NCI-H526 (cell line): ENCODE measurements around the gene KLHL1.
"Not testable (repeated sequence)": the region's sequence is repeated elsewhere in the genome, so short reads cannot be mapped to it uniquely, and the experiment has no call there.

Experiments used
- DNase-seq, 2 experiments: peaks; one replicate each; lab custom pipeline; 2025; lab: John Stamatoyannopoulos, UW

Gene KLHL1, protein sequence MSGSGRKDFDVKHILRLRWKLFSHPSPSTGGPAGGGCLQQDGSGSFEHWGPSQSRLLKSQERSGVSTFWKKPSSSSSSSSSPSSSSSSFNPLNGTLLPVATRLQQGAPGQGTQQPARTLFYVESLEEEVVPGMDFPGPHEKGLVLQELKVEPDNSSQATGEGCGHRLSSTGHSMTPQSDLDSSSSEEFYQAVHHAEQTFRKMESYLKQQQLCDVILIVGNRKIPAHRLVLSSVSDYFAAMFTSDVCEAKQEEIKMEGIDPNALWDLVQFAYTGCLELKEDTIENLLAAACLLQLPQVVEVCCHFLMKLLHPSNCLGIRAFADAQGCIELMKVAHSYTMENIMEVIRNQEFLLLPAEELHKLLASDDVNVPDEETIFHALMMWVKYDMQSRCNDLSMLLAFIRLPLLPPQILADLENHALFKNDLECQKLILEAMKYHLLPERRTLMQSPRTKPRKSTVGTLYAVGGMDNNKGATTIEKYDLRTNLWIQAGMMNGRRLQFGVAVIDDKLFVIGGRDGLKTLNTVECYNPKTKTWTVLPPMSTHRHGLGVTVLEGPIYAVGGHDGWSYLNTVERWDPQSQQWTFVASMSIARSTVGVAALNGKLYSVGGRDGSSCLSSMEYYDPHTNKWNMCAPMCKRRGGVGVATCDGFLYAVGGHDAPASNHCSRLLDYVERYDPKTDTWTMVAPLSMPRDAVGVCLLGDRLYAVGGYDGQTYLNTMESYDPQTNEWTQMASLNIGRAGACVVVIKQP

DNA sequence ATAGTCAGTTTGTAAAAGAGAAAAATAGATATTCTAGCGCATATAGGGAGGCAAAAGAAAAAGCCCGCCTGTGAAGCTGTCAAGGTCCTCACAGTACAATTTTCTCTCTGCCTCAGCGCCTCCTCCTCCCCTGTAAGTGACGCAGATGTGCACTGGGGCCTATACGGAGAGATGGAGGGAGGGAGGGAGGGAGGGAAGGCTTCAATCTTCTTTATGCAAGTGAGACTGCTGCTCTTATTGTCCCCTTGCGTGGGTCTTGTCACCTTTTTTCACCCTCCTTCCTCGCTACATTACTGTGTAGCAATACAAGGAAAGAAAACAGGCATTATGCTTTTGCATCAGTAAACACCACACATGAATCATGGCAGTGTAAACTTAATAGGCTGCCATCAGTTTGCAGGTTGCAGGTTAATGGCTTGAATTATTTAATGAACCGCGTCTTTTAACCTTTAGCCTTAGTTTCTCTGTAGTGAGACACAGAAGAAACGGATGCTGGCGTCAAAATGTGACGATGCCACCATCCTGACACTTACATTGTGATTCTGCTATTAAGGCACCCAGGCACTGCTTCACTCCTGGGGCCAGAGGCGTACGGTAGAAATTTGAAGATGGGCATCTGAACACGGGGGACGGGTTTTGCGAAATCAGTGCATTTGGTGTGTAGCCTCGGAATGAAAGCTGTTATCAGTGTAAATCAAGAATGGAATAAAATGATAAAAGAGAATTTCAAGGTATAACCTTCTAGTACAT is at the start of gene KLHL1:
Gene KLHL1 (minus strand): TSS at position 97 of the 750 bp plus-strand sequence. CDS start 753 bp downstream, outside the sequence.
- DNase-seq = peak in 1 of 2 experiments; percentile 18

DNA sequence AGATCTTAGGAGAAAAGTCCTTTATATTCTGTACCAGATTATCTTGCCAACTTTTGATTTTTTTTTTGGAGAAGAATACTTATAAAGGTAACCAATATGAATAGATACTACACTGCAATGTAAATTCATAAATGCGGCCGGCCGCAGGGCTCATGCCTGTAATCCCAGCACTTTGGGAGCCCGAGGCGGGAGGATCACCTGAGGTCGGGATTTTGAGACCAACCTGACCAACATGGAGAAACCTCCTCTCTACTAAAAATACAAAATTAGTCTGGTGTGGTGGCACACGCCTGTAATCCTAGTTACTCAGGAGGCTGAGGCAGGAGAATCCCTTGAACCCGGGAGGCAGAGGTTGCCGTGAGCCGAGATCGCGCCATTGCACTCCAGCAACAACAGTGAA is 34.4 kb upstream of the KLHL1 start:
- not testable (repeated sequence) for DNase-seq

DNA sequence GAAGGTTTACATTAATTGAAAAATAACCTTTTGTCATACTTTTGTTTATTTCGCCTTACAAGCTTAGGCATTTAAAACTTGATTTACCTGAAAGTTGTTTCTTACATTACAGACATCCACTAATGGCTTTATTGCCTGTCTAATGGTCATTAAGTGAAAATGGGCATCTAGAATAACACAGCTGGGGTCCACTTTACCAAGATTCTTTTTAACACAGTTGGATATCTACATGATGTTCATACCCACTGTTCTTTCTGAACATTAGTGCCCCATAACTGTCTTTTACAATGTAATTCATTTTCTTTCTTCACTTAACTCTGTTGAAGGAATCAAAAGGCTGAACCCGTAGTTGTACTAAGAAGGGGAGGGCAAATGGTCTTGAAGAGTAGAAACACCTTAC is 19.8 kb upstream of the KLHL1 start:
- DNase-seq = no peak

DNA sequence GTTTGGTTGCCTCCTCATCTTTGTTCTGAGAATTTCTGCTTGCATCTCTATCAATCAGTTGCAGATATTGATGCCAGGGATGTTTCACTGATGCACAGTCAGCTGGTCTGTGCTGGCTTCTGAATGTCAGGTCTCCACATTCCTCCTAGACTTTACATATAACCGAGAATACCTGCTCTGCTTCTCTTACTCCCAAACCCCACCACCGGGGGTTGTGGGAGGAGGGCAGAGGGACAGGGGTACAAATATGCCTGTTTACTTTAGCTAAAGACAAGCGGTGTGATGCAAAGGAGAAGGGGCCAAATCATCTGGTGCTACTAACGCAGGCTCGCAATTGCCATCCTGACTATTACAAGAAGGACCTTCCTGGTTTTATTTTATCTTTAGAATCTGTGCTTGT is 17.4 kb upstream of the KLHL1 start:
- no peak for DNase-seq

DNA sequence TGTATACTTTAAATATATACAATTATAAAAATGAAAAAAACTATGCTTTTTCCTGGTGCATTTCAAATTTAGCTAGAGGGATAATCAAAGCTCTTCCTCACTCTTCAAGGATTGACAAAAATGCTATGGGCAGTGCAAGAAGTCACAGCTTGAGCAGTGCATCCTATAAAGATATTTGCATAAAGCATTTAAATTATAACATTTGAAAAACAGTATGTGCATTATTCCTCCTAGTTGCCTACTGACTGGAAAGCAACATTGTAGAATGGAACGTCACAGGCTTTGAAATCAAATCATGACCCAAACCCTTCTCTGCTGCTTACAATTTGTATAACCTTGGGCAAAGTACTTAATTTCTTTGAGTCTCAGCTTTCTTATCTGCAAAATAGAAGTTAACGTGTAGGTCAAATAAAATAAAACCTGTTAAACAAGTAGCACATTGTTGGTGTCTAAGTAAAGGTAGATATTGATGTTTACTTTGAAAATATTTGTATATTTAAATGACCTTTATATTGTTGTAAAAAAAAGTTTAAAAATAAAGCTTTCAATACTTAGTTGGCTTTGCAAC is 9.2 kb upstream of the KLHL1 start:
- peak in 1 of 2 experiments; percentile 32 for DNase-seq

DNA sequence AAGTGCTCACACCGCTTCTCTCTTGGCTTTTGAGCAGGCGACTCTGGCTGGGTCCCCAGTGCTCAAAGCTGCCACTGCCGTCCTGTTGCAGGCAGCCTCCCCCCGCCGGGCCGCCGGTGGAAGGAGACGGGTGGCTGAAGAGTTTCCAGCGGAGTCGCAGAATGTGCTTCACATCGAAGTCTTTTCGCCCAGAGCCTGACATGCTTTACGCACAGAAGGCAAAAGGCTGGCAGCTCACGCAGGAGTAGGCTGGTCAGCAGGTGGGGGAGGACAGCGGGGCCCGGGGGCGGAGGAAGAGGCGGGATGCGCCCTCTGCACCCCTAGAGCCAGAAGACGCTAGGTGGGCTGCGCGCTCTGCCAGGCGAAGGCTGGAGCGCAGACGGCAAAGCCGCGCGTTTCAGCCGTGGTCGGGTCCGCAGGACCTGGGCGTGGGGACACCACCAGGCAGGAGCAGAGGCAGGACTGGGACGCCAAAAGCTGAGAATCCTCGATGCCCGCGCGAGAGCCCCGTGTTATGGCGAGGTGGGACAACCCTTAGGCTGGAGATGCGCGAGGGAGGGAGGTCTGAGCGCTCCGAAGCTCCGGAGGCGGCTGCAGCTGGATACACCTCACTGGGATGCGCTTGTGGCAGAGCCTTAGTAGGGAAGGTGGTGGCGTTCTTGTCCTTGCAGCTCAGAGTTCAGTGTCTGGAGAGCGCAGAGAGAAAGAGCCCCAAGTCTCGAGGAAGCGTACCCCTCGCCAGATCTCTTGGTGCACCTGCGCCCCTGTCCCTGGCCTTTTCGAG is 562 bp downstream of the KLHL1 start, which contains the start of gene ATXN8OS:
Gene ATXN8OS (plus strand): TSS at position 329 of the 784 bp plus-strand sequence.
- peak in 1 of 2 experiments; percentile 51 for DNase-seq

DNA sequence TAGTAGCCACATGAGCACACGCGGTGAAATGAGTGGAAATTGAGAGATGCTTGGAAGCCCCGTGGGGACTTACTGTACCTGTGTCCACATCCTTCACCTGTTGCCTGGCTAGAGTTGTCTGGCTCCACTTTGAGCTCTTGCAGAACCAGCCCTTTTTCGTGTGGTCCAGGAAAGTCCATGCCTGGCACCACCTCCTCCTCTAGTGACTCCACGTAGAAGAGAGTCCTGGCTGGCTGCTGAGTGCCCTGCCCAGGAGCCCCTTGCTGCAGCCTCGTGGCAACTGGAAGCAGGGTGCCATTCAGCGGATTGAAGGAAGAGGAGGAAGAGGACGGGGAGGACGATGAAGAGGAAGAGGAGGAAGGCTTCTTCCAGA is 1.1 kb downstream of the KLHL1 start:
- peak in 1 of 2 experiments; percentile 43 for DNase-seq

DNA sequence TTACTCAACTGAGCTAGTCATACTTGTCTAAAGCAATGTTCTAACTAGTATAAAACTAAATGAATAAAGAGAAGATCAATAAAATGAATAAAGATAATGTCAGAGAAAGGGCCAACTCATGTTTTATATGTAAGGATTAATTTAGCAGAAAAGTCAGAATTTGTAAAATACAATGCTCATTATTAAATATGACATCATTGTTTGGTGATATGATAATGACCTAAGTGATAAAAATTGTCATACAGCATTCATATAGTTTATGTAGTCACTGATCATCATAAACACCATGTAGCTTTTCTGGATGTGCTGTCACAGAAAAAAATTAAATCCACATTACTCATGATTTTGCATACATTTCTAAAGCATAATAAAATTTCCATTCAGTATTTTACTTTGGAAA is 3.8 kb downstream of the KLHL1 start:
- DNase-seq = no peak

DNA sequence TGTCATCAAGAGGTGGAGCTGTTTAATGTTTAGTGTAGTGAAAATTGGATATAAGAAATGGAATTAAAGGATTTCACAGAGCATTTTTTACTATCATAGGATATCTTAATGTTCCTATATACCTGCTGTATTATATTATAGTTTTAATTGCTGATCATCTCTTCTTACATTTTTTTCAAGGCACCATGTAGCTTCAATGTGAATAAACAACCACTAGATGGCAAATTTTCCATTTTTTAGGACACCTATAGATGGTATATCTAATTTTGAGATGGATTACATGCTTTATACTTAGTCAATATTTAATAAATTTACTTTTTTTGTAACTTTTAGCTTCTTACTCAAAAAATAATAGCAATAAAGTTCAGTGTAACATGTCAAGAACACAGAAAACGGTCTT is 9.6 kb downstream of the KLHL1 start:
- DNase-seq = peak in 1 of 2 experiments; percentile 49

DNA sequence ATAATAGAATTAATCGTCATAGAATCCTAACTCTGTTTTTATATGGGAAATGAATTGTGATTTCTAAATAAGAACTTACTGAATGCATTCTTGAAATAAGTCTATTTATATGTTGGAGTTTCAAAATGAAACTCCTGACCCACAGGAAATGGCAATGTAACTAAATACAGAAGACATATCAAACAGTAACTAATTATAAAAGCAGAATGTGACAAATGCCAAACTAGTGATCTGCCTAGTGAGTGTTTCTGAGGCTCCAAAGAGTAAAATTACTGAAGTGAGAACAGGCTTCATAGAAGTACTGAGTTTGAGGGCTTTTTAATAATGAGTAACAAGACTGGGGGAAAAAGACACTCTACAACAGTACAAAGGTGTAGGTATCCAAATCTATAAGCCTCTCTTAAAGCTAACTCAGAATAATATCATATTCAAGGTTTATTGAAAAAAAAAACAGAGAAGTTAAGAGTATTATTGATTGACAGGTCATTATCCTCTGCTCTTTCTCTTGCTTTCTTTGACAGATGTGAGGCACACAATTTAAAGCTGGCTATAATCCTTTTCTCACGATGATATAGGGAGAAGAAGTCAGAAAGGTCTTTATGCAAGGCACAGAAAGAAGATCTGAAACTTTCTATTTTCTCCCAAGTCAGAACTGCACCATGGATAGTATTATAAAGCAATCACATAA is 18.1 kb downstream of the KLHL1 start:
- DNase-seq = no peak

DNA sequence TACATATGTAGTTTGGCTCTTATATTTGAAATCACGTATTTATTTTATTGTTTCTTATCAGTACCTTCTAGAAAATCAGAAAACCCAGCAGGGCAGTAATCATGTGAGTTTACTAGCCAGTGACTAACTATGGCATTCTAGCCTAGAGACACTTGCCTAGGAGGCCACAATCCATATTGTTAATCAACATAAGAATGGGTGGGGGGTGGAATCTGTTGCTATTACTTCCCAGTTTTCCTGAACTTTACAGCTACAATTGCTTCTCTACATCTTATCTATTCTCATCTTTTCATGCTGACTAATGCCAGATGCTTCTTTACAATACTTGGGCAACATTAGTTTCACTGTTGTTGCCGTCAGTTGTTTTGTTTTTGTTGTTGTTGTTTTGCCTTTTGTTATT is 19.3 kb downstream of the KLHL1 start:
- no peak for DNase-seq

DNA sequence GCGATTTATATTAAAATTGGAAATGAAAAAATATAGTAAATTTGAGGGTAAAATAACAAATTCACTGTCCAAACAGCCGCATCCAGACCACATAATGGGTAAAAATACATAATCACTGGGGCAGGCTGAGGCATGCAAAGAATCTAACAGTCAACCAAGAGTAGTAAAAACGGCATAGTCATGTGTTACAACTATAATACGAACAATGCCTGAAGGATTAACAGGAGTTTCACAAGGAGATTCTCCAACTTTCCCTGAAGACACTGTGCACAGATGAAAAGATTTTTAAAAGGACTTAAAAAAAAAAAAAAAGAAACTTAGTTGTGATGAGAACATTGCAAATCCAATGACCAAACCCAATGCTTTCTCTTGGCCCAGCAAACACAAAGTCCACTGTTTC is 21.0 kb downstream of the KLHL1 start:
- no peak for DNase-seq

DNA sequence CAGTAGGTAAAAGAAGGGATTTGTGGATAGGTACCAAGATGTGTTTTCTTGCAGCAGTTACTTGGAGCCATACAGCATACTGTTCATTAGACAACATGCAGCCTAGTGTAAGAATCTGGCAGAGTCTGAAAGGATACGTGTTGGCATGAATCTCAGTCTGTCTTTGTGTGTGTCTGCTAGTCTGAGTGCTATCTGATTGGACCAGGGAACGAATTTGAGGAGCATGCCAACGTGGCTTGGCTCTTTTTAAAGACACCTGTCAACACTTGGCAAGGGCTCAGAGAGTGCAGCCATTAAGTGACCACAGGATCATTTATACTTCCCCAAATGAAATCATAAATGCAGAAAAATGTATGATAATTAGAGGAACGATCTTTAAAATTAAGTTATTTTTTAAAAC is 28.2 kb downstream of the KLHL1 start:
- no peak for DNase-seq

DNA sequence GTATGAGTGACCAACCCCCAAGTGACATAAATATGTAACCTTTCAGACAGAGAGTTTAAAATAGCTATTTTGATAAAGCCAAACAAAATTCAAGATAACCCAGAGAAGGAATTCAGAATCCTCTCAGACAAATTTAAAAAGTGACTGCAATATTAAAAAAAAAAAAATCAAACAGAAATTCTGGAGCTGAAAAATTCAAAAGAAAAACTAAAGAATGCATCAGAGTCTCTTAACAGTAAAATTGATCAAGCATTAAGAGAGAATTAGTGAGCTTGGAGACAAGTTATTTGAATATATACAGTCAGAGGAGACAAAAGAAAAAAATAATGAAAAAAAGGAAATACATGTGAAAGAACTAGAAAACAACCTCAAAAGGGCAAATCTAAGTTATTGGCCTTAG is 53.7 kb downstream of the KLHL1 start:
- DNase-seq = no peak

DNA sequence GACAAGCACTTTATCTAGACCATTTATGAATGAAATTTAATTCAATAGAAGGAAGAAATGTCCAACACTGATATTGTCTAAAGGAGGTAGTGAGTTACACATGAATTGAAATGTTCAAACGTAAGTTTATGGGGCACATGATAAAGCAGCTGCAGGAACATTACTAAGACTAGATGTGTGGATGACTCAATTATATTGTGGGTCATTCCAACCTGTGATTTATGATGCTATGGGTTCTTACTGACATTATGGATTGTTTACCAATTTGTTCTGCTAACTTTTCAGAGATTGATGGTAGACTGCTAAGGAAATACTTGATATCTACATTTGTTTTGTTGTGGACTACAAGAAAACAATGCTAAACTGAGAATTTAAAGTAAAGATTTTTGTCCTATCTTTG is 56.7 kb downstream of the KLHL1 start:
- DNase-seq = no peak

DNA sequence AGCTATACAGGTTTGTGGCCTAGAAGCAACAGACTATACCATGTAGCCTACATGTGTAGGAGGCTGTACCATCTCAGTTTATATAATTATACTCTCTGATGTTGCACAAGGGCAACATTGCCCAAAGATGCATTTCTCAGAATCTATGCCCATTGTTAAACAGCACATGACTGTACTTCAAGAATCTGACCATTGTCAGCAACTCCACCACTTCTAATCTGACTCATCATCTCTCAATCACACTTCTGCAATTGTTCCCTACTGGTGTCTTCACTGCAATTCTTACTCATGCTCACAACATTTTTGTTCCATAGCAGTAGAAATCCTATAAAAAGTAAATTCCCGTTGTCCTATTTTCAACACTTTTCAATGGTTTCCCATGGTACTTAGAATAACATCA is 64.6 kb downstream of the KLHL1 start:
- no peak for DNase-seq

DNA sequence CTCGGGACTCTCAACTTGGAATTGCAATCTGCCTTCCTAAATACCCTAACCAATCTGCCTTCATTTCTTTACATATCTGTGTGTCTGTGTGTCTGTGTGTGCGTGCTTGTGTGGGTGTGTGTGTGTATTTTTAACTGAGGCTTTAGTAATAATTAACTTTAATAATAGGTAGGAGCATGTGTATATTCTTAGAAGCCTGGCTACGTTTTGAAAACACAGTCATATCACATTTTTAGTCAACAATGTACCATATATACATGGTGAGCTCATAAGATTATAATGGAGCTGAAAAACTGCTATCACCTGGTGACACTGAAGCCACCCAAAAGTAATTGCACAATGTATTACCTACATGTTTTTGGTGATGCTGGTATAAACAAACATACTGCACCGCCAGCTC is 66.1 kb downstream of the KLHL1 start:
- DNase-seq = no peak

DNA sequence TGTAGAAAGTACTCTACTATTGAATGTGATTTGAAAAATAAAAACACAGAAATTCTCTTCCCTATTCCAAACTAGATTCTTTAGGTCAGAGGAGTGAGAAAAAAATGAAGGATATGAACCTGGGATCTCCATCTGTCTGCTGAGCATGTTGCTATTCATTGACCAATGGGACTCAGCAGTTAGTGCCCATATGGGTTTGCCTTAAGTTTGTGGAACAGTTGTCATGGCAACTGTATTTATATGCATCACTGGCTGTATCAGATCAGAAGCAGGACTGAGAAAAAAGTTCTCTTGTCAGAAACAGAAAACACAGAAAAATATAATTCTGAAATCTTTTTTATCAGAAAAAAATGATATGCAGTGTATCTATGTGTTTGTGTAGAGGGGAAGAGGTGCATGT is 74.0 kb downstream of the KLHL1 start:
- DNase-seq = peak in 1 of 2 experiments; percentile 4

DNA sequence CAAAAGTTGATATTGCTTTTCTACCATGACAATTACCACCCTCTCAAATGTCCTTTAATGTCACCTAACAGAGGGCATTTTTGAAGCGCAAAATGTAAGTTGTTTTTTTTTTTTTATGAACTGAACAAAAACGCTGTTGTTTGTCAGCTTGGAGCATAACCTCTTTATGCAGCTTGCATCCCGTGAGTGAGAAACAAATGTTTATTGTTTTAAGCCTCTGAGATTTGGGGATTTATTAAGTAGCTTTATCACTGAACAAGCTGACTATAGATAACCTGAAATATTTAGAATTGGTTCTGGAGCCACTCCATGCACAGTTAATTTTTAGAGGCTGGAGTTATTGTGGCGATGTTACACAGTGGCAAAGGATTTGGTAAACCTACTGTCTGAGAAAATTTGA is 80.7 kb downstream of the KLHL1 start:
- DNase-seq = no peak

DNA sequence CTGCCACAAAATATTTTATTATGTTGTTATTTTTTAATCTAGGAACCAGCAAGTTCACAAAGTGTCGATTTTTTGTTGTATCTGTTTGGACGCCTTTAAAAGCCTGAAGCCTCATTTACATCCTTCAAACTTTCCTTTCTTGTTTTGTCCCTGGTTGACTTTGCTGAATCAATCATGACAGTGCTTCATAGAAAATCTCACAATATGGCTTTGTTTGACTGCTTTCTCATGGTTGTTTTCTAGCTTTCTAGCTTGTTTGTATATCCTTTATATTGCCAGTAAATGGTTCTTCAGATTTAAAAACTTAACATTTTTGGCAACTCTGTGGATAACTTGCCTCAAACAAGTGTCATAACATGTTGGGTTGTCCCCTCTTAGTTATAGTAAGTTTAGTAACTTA is 84.7 kb downstream of the KLHL1 start:
- no peak for DNase-seq

DNA sequence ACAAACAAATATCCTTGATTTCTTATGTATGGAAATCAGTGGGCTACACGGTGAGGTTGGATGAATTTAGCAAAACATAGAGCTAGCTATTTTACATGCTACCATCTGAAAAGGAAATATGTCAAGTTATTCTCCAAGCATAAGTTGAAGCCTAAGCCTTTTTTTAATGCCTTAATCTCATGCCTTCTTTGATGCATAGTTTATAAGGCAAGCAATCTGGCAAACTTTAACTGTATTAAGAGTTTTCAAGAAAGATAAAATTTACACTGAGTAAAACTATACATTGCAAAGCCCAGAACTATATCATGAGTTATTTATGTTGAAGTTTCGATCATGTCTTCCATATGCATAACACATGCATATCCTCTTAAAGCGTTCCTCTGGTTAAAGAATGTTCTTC is 85.6 kb downstream of the KLHL1 start:
- DNase-seq = no peak
